Measurements from ENCODE around the gene PHKA2. TPM values are rescaled to one million over a fixed set of nuclear protein-coding genes. Genes with fewer than 3 reads are reported as not detected.

Gene PHKA2
- total RNA-seq, 4 donors from 2014 or later, result 3.6 to 45.6 (median 24.7) TPM

DNA sequence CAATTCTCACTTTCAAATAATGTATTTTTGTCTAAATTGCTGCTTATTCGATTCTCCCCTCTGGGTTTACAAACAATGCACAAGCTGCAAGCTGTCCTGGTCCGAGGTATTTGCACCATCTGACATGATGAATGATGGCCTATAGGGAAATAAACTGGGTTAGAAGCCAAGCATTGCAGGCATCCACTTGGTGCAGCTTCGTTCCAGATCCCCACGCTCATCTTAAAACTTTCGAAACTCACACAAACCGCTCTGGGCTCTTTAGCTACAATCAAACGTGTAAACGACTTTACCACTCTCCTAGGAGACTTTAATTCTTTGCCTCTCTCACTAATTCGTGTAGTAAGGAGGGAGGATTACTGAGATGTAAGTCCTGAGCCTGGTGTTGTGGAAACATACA lies 19.0 kb downstream of the PHKA2 start:
- TF ChIP-seq POLR2A (IDR thresholded peaks at IDR 0.05), result no peak
- TF ChIP-seq, protein P1, sequence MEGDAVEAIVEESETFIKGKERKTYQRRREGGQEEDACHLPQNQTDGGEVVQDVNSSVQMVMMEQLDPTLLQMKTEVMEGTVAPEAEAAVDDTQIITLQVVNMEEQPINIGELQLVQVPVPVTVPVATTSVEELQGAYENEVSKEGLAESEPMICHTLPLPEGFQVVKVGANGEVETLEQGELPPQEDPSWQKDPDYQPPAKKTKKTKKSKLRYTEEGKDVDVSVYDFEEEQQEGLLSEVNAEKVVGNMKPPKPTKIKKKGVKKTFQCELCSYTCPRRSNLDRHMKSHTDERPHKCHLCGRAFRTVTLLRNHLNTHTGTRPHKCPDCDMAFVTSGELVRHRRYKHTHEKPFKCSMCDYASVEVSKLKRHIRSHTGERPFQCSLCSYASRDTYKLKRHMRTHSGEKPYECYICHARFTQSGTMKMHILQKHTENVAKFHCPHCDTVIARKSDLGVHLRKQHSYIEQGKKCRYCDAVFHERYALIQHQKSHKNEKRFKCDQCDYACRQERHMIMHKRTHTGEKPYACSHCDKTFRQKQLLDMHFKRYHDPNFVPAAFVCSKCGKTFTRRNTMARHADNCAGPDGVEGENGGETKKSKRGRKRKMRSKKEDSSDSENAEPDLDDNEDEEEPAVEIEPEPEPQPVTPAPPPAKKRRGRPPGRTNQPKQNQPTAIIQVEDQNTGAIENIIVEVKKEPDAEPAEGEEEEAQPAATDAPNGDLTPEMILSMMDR (IDR thresholded peaks at IDR 0.05), result no peak

DNA sequence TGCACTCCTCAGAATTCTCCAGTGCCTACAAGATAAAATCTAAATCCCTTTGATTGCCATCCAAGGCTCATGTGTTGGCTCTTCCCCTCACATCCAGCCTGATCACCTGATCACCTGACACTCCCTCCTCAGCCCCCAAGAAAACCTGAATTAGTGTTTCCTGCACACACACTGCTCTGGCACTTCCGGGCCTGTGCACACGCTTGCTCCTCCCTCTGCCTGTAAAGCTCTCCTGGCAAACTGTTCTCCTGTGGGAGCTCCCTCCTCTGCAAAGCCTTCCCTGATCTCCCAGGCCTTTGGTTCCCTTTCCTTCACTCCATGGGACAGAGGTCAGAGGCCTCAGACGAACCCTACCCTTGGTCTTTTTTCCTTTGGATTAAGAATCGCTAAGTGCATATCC lies 19.9 kb downstream of the PHKA2 start:
- DNase-seq, result no peak
- Histone ChIP-seq H3K4me1 (no peaks in the 10 kb centered on the region), H3K27ac (no peak overlapping the region), H3K4me3 (no peak overlapping the region), H3K36me3 (no peaks in the 10 kb centered on the region), H3K27me3 (no peaks in the 10 kb centered on the region), H3K9me3 (no peaks in the 10 kb centered on the region)
- no peak for TF ChIP-seq POLR2A (IDR thresholded peaks at IDR 0.05)
- TF ChIP-seq, protein P1 (IDR thresholded peaks at IDR 0.05), result no peak
- intact Hi-C loops (cut with DNase I; ENCODE audit: low total_unique reads), result no loop called here

More for the DNA sequence above, 19.0 kb downstream of the PHKA2 start:
- intact Hi-C loops (cut with DNase I; ENCODE audit: low total_unique reads), result no loop called here
- Histone ChIP-seq H3K27me3 (no peaks in the 10 kb centered on the region), H3K27ac (no peak overlapping the region), H3K9me3 (no peaks in the 10 kb centered on the region), H3K36me3 (no peaks in the 10 kb centered on the region), H3K4me1 (no peaks in the 10 kb centered on the region), H3K4me3 (no peak overlapping the region)
- DNase-seq, result no peak

DNA sequence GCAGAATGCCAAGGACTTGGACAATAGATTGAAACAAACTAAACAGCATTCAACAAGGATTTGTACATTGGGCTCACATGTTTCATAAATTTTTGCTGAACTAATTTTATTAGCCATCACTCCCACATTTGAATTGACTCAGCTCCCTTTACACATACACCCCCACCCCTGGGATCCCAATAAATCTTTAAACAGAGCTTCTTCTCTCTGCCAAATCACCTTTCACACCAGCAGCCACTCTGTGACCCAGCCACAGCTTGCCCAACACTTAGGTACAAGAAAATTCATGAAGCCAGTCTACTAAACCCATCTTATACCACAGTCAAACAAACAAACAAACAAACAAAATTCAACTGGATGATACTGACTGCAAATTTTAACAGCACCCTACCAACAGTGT lies 21.6 kb downstream of the PHKA2 start:
- H3K27me3 ChIP-seq, result no peaks in the 10 kb centered on the region
- no peak overlapping the region for H3K27ac ChIP-seq
- intact Hi-C loops (cut with DNase I; ENCODE audit: low total_unique reads), result no loop called here
- no peak overlapping the region for H3K4me3 ChIP-seq
- H3K36me3 ChIP-seq, result no peaks in the 10 kb centered on the region
- no peaks in the 10 kb centered on the region for H3K4me1 ChIP-seq
- DNase-seq, result no peak
- H3K9me3 ChIP-seq, result no peaks in the 10 kb centered on the region
- TF ChIP-seq, protein P1 (IDR thresholded peaks at IDR 0.05), result no peak
- TF ChIP-seq POLR2A (IDR thresholded peaks at IDR 0.05), result no peak

DNA sequence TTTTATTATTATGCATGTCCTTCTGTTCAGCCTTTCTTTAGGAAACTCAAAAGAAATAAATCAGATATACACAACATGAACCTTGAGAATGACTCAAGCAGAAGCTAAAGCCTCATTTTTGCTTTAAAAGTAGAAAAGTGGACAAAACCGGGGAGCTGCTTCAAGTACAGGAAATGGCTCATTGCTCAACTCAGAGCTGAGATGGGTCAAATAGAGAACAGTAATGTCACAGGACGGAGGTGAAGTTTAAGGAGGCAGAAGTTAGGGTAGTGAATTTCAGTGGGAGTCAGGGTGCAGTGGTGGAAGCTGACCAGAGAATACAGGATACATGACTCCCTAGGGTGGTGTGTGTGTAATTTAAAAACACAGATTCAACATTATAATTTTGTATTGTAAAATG lies 22.2 kb downstream of the PHKA2 start:
- Histone ChIP-seq H3K27me3 (no peaks in the 10 kb centered on the region), H3K36me3 (no peaks in the 10 kb centered on the region), H3K4me1 (no peaks in the 10 kb centered on the region), H3K4me3 (no peak overlapping the region), H3K9me3 (no peaks in the 10 kb centered on the region), H3K27ac (no peak overlapping the region)
- intact Hi-C loops (cut with DNase I; ENCODE audit: low total_unique reads), result no loop called here
- TF ChIP-seq, protein P1 (IDR thresholded peaks at IDR 0.05), result no peak
- TF ChIP-seq POLR2A (IDR thresholded peaks at IDR 0.05), result no peak
- DNase-seq, result no peak

DNA sequence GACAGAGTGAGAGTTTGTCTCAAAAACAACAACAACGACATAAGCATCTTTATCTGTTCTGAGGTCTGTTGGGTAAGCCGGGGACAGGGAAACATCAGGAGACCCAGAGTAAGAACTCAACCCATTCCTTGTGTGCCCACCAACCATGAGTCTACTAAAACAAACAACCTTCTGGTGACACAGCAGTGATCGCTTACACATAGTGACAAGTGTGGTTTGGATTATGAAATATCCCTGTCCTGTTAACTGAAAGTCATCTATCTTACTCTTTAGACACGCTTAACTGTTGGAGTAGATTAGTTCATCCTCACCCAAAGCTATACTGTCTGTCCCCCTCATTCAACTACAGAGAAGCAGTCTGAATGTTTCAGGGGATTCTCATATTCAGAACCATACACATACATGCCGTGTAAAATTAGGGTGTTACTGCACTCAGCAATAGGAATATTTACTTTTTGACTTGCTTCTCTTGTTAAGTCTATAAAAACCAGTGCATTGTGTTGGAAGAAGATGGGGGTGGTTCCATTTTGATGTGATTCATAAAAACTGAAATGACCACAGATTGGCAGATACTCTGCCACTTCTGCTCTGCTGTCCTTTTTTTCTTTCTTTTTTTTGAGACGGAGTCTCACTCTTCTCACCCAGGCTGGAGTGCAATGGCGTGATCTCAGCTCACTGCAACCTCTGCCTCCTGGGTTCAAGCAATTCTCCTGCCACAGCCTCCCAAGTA lies 27.4 kb downstream of the PHKA2 start:
- no peaks in the 10 kb centered on the region for H3K27me3 ChIP-seq
- no peak for DNase-seq
- H3K9me3 ChIP-seq, result no peaks in the 10 kb centered on the region
- no peak overlapping the region for H3K4me3 ChIP-seq
- H3K36me3 ChIP-seq, result no peaks in the 10 kb centered on the region
- TF ChIP-seq, protein P1 (IDR thresholded peaks at IDR 0.05), result no peak
- H3K27ac ChIP-seq, result no peak overlapping the region
- no peaks in the 10 kb centered on the region for H3K4me1 ChIP-seq
- intact Hi-C loops (cut with DNase I; ENCODE audit: low total_unique reads), result no loop called here

All from uterus (tissue), 4 donors.